Measurements from ENCODE around the gene MYOZ1.
"Not testable (repeated sequence)": the region's sequence is repeated elsewhere in the genome, so short reads cannot be mapped to it uniquely, and the experiment has no call there.

Gene MYOZ1

DNA sequence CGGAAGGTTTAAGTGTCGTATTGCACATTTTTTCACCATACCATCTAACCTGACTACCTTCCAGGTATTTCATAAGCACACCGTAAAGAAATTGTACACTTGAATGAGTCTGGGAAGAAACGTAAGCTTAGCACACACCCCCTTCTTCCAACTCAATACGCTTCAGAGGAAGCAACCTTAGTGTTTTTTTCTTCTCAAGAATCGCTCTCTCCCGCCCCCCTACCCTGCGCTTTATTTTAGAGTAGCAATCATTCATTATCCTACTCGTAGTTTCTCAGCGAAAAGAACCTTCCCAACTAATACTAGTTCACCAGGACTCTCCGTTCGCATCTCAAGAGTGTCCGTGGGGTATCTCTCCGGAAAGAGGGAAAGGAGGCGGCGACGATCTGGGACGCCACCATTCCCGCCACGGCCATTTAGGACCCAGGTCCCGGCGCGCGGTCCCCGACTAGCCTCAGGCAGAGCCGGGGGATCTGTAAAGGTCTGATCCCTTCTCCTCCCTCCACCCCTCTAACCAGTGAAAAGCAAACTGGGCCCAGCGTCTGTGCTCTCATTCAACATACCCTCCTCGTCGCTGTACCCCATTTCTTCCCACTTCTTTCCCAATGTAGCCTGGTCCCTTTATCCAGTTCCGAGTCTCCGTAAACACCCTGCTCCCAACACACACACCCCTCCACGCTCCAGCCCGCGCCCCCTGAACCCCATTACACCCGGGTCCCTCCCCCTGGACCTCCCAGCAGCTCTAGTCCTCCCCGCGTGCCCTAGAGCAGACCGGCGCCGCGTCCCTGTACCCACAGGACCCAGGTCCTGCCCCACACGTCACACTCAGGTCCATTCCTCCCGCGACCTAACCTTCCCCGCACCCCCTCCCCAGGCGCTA lies 16.0 kb downstream of the MYOZ1 start:
- DNase-seq (ENCODE audit: extremely low read depth, insufficient read length): peak; percentile 35

GRCh38 chr10:73623056-73623455 lies 18.2 kb downstream of the MYOZ1 start:
- DNase-seq (ENCODE audit: extremely low read depth, insufficient read length): no peak
- Histone ChIP-seq H3K4me3 (replicated peaks; ENCODE audit: low read depth, low read length) (no peak overlapping the region), H3K27me3 (replicated peaks; ENCODE audit: control insufficient read depth, insufficient read depth, low read length) (no peaks in the 10 kb centered on the region), H3K36me3 (ENCODE audit: control insufficient read depth, insufficient read depth, low read length) (no peaks in the 10 kb centered on the region)
- TF ChIP-seq, protein P1, sequence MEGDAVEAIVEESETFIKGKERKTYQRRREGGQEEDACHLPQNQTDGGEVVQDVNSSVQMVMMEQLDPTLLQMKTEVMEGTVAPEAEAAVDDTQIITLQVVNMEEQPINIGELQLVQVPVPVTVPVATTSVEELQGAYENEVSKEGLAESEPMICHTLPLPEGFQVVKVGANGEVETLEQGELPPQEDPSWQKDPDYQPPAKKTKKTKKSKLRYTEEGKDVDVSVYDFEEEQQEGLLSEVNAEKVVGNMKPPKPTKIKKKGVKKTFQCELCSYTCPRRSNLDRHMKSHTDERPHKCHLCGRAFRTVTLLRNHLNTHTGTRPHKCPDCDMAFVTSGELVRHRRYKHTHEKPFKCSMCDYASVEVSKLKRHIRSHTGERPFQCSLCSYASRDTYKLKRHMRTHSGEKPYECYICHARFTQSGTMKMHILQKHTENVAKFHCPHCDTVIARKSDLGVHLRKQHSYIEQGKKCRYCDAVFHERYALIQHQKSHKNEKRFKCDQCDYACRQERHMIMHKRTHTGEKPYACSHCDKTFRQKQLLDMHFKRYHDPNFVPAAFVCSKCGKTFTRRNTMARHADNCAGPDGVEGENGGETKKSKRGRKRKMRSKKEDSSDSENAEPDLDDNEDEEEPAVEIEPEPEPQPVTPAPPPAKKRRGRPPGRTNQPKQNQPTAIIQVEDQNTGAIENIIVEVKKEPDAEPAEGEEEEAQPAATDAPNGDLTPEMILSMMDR (IDR thresholded peaks at IDR 0.05; ENCODE audit: insufficient read depth, low read length, poor library complexity, severe bottlenecking): no peak

More for the DNA sequence above, 16.0 kb downstream of the MYOZ1 start:
- Histone ChIP-seq H3K4me3 (replicated peaks; ENCODE audit: low read depth, low read length) (peak overlapping the region; percentile 98), H3K36me3 (ENCODE audit: control insufficient read depth, insufficient read depth, low read length) (no peaks in the 10 kb centered on the region), H3K27me3 (replicated peaks; ENCODE audit: control insufficient read depth, insufficient read depth, low read length) (no peaks in the 10 kb centered on the region)
- TF ChIP-seq, protein P1 (IDR thresholded peaks at IDR 0.05; ENCODE audit: insufficient read depth, low read length, poor library complexity, severe bottlenecking): no peak

- DNase-seq (ENCODE audit: extremely low read depth, insufficient read length); H3K36me3 ChIP-seq (ENCODE audit: control insufficient read depth, insufficient read depth, low read length); H3K4me3 ChIP-seq (replicated peaks; ENCODE audit: low read depth, low read length); H3K27me3 ChIP-seq (replicated peaks; ENCODE audit: control insufficient read depth, insufficient read depth, low read length): not testable (repeated sequence)
Observed at GRCh38 chr10:73620974-73621373, 20.3 kb downstream of the MYOZ1 start.

GRCh38 chr10:73617143-73617542 lies 24.1 kb downstream of the MYOZ1 start:
- not testable (repeated sequence) for H3K27me3 ChIP-seq (replicated peaks; ENCODE audit: control insufficient read depth, insufficient read depth, low read length); DNase-seq (ENCODE audit: extremely low read depth, insufficient read length); H3K36me3 ChIP-seq (ENCODE audit: control insufficient read depth, insufficient read depth, low read length); H3K4me3 ChIP-seq (replicated peaks; ENCODE audit: low read depth, low read length)

- no peaks in the 10 kb centered on the region for H3K27me3 ChIP-seq (replicated peaks; ENCODE audit: control insufficient read depth, insufficient read depth, low read length)
- no peaks in the 10 kb centered on the region for H3K36me3 ChIP-seq (ENCODE audit: control insufficient read depth, insufficient read depth, low read length)
- TF ChIP-seq, protein P1 (IDR thresholded peaks at IDR 0.05; ENCODE audit: insufficient read depth, low read length, poor library complexity, severe bottlenecking): no peak
- no peak for DNase-seq (ENCODE audit: extremely low read depth, insufficient read length)
- H3K4me3 ChIP-seq (replicated peaks; ENCODE audit: low read depth, low read length): no peak overlapping the region
Observed at GRCh38 chr10:73614720-73615119, 26.6 kb downstream of the MYOZ1 start.

DNA sequence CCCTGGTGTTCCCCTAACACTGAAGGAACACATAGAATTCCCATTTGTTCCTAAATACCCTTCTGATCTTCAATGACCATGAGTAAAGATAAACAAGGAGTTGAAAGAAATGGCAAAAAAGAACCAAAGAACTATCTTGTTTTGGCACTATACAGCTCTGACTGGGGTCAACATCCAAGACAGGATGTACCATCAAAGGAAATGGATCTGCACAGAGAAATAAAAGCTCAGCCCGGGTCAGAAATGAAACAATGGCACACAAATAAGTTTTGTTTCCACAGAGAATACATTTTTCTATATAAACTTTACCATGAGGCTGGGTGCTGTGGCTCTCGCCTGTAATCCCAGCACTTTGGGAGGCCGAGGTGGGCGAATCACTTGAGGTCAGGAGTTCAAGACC lies 32.2 kb downstream of the MYOZ1 start:
- H3K27me3 ChIP-seq (replicated peaks; ENCODE audit: control insufficient read depth, insufficient read depth, low read length): no peaks in the 10 kb centered on the region
- no peak for DNase-seq (ENCODE audit: extremely low read depth, insufficient read length)
- no peaks in the 10 kb centered on the region for H3K36me3 ChIP-seq (ENCODE audit: control insufficient read depth, insufficient read depth, low read length)
- TF ChIP-seq, protein P1 (IDR thresholded peaks at IDR 0.05; ENCODE audit: insufficient read depth, low read length, poor library complexity, severe bottlenecking): no peak
- no peak overlapping the region for H3K4me3 ChIP-seq (replicated peaks; ENCODE audit: low read depth, low read length)

Data from GM06990 (cell line).